ENCODE measurements around the gene MYRIP.

- no peak for TF ChIP-seq CTCF (IDR thresholded peaks at IDR 0.05)
- TF ChIP-seq POLR2A (IDR thresholded peaks at IDR 0.05): no peak
These were observed 247.7 kb downstream of the MYRIP start for GRCh38 chr3:40057077-40057476.
